Activated CD8-positive, alpha-beta T cell treated with anti-CD3 and anti-CD28 coated beads for 36 hours (primary cell): ENCODE results near the gene MAP2K2. TPM values are rescaled to one million over a fixed set of nuclear protein-coding genes. Genes with fewer than 3 reads are reported as not detected.

Experiments used
- ATAC-seq: fragments of 200-7000 bp; cut with Tn5 transposase; one replicate; pipeline ENCODE4 v1.10.0; 2021; ENCODE audit warnings: mild to moderate bottlenecking, moderate library complexity
- CTCF ChIA-PET: fragments of 350-600 bp; sonication (Branson Sonifier 250); formaldehyde crosslinking; loops from one replicate; lab custom pipeline; 2021; ENCODE audit warnings: antibody characterized with exemption; lab: Charles Lee
- POLR2A ChIA-PET: fragments of 350-600 bp; sonication (Branson Sonifier 250); formaldehyde crosslinking; loops from one replicate; lab custom pipeline; 2021; ENCODE audit warnings: antibody characterized with exemption; lab: Charles Lee
- DNase-seq: peaks from one replicate; pipeline ENCODE4 v3.0.0-alpha.2; 2020
- H3K27ac Mint-ChIP-seq: one replicate; pipeline ENCODE4 v1.8.0; 2021; ENCODE audit warnings: mild to moderate bottlenecking, mixed read lengths
- H3K27me3 Mint-ChIP-seq: one replicate; pipeline ENCODE4 v1.8.0; 2021; ENCODE audit warnings: mixed read lengths
- H3K36me3 Mint-ChIP-seq: one replicate; pipeline ENCODE4 v1.8.0; 2021; ENCODE audit warnings: low read depth, mixed read lengths
- H3K4me1 Mint-ChIP-seq: one replicate; pipeline ENCODE4 v1.8.0; 2021; ENCODE audit warnings: low read depth, mixed read lengths
- H3K4me3 Mint-ChIP-seq: one replicate; pipeline ENCODE4 v1.8.0; 2021; ENCODE audit warnings: mild to moderate bottlenecking, moderate library complexity, mixed read lengths
- H3K9me3 Mint-ChIP-seq: one replicate; pipeline ENCODE4 v1.8.0; 2021; ENCODE audit warnings: mixed read lengths
- intact Hi-C: fragments of 100-400 bp; cut with micrococcal nuclease; formaldehyde crosslinking; loops from one replicate; pipeline ENCODE4 v1.10.0; 2022
- total RNA-seq, 2 experiments: library from RNA; stranded (reverse); gene quantifications; one replicate each; pipeline ENCODE4 v1.2.3, GENCODE V29; 2021
- TF ChIP-seq, protein P1 (sequence below): fragments of 200-600 bp; IDR thresholded peaks from one replicate; pipeline ENCODE4 v1.8.0; 2022; ENCODE audit warnings: antibody characterized with exemption, mild to moderate bottlenecking

Gene MAP2K2
- total RNA-seq, 2 experiments from 2014 or later = 141 to 145 TPM

DNA sequence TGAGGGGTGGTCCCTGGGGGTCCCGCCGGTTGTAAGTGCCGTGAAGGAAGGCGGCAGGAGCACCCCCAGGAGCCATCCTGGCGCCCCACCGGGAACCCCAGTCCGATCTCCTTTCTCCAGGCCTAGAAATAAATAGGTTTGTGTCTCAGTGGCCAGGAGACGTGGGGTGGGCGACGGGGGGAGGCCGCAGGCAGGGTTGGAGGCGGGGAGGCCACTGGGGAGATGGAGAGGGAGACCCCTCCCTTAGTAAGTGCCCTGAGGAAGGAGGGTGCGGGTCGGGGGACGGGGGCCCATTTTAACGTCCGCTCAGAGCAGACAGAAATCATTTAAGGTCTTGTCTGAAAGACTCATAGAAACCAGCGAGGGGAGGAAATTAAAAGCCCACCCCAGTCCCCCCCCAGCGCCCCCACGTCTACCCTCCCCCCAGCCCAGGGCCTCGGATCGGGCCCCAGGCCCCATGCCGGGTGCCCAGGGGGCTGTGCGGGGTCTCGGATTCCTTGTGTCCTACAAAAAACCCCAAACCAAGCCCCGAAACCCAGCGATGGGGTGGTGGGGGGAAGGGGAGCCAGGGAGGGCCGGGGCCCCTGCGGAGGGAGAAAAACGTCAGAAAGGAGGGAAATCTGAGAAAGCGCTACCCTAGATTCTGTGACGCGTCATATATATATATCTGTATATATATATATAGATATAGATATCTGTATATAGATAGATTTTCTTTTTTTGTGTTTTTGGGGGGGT lies 76.8 kb downstream of the MAP2K2 start:
- CTCF ChIA-PET = no interaction called here
- H3K4me3 Mint-ChIP-seq = no peak overlapping the region
- H3K27me3 Mint-ChIP-seq = no peaks in the 10 kb centered on the region
- ATAC-seq (no peak), DNase-seq (no peak)
- H3K9me3 Mint-ChIP-seq = no peaks in the 10 kb centered on the region
- no peak overlapping the region for H3K27ac Mint-ChIP-seq
- TF ChIP-seq, protein P1, sequence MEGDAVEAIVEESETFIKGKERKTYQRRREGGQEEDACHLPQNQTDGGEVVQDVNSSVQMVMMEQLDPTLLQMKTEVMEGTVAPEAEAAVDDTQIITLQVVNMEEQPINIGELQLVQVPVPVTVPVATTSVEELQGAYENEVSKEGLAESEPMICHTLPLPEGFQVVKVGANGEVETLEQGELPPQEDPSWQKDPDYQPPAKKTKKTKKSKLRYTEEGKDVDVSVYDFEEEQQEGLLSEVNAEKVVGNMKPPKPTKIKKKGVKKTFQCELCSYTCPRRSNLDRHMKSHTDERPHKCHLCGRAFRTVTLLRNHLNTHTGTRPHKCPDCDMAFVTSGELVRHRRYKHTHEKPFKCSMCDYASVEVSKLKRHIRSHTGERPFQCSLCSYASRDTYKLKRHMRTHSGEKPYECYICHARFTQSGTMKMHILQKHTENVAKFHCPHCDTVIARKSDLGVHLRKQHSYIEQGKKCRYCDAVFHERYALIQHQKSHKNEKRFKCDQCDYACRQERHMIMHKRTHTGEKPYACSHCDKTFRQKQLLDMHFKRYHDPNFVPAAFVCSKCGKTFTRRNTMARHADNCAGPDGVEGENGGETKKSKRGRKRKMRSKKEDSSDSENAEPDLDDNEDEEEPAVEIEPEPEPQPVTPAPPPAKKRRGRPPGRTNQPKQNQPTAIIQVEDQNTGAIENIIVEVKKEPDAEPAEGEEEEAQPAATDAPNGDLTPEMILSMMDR = no peak
- peaks cover 25% of the 10 kb centered on the region for H3K4me1 Mint-ChIP-seq
- intact Hi-C loops = no loop called here
- peaks cover 29% of the 10 kb centered on the region for H3K36me3 Mint-ChIP-seq
- POLR2A ChIA-PET = no interaction called here

- POLR2A ChIA-PET = interaction anchor here (0.6 to 1.7 kb wide), 2 partner anchors 13 to 51 kb away, joined by 3 to 5 read pairs; no protein-coding TSS in a partner anchor
- TF ChIP-seq, protein P1 = no peak
- no peaks in the 10 kb centered on the region for H3K27me3 Mint-ChIP-seq
- CTCF ChIA-PET = no interaction called here
- no peak overlapping the region for H3K4me3 Mint-ChIP-seq
- DNase-seq (no peak), ATAC-seq (no peak)
- H3K9me3 Mint-ChIP-seq = no peaks in the 10 kb centered on the region
- H3K27ac Mint-ChIP-seq = peak overlapping the region; percentile 59
- intact Hi-C loops = no loop called here
- H3K36me3 Mint-ChIP-seq = peaks cover 21% of the 10 kb centered on the region
- H3K4me1 Mint-ChIP-seq = peaks cover 17% of the 10 kb centered on the region
These were observed 77.6 kb downstream of the MAP2K2 start for GRCh38 chr19:4046362-4046691.

- H3K4me3 Mint-ChIP-seq = no peak overlapping the region
- H3K4me1 Mint-ChIP-seq = peaks cover 14% of the 10 kb centered on the region
- DNase-seq (no peak), ATAC-seq (no peak)
- no peaks in the 10 kb centered on the region for H3K9me3 Mint-ChIP-seq
- ChIA-PET POLR2A (interaction anchor here (0.6 to 1.7 kb wide), 2 partner anchors 14 to 50 kb away, joined by 3 to 5 read pairs; no protein-coding TSS in a partner anchor), CTCF (interaction anchor here (1.5 kb wide), 1 partner anchor 94 kb away, joined by 5 read pairs; no protein-coding TSS in a partner anchor)
- peaks cover 17% of the 10 kb centered on the region for H3K36me3 Mint-ChIP-seq
- intact Hi-C loops = no loop called here
- H3K27ac Mint-ChIP-seq = peak overlapping the region; percentile 34
- no peaks in the 10 kb centered on the region for H3K27me3 Mint-ChIP-seq
- TF ChIP-seq, protein P1 = no peak
These were observed 78.1 kb downstream of the MAP2K2 start for GRCh38 chr19:4045597-4046361.

DNA sequence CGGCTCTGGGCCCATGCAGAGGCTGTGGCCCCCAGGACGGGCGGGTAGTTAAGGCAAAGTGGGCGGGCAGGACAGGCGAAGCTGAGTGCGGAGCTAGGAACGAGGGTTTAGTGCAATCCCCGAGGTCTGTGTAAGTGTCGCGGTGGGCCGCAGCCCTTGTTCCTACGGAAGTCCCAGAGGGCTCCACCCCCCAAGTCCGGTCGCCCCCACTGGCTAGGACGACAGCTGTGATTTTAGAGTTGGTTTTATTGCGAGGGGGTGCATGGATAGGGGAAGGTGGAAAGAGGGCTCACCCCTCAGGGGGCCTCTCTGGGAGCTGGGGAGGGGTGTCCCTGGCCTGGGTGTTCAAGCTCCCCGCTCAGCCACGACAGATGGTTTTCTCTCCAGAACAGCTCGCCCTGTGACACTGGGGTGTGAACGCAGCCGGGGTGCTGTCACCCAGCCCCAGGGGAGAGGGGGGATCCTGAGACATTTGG lies 78.9 kb downstream of the MAP2K2 start:
- no peak for ATAC-seq
- ChIA-PET CTCF (interaction anchor here (1.5 kb wide), 1 partner anchor 95 kb away, joined by 5 read pairs; no protein-coding TSS in a partner anchor), POLR2A (interaction anchor here (1.7 kb wide), 1 partner anchor 15 kb away, joined by 5 read pairs; no protein-coding TSS in a partner anchor)
- Mint-ChIP-seq H3K9me3 (no peaks in the 10 kb centered on the region), H3K27me3 (no peaks in the 10 kb centered on the region), H3K36me3 (peaks cover 15% of the 10 kb centered on the region), H3K4me3 (no peak overlapping the region), H3K4me1 (peaks cover 9% of the 10 kb centered on the region), H3K27ac (no peak overlapping the region)
- TF ChIP-seq, protein P1 = no peak
- intact Hi-C loops = no loop called here
- no peak for DNase-seq
